GM08714 (cell line): ENCODE measurements around the gene KIAA1958.
"Not testable (repeated sequence)": the region's sequence is repeated elsewhere in the genome, so short reads cannot be mapped to it uniquely, and the experiment has no call there.

Source experiments
- H3K4me3 ChIP-seq: fragments of 200-500 bp; sonication (Bioruptor generic); 2 replicates; pipeline ENCODE4 v1.5.1; 2014; ENCODE audit warnings: mild to moderate bottlenecking, low read length, inconsistent platforms
- ZNF274 ChIP-seq: IDR thresholded peaks from 2 replicates; pipeline ENCODE4 v1.6.1; 2012; ENCODE audit warnings: mild to moderate bottlenecking, low read depth, low read length

The KIAA1958 gene

GRCh38 chr9:112562235-112562958 lies 75.8 kb downstream of the KIAA1958 start:
- no peak overlapping the region for H3K4me3 ChIP-seq
- no peak for TF ChIP-seq ZNF274

GRCh38 chr9:112569186-112569585 lies 82.6 kb downstream of the KIAA1958 start:
- H3K4me3 ChIP-seq, result no peak overlapping the region
- no peak for TF ChIP-seq ZNF274

- H3K4me3 ChIP-seq, result no peak overlapping the region
Observed at GRCh38 chr9:112570671-112571167, 84.1 kb downstream of the KIAA1958 start.

GRCh38 chr9:112571624-112572355 lies 85.2 kb downstream of the KIAA1958 start:
- no peak for TF ChIP-seq ZNF274

More at GRCh38 chr9:112570671-112571167, 84.1 kb downstream of the KIAA1958 start:
- TF ChIP-seq ZNF274, result no peak

GRCh38 chr9:112572416-112572815 lies 85.8 kb downstream of the KIAA1958 start:
- no peak for TF ChIP-seq ZNF274
- no peak overlapping the region for H3K4me3 ChIP-seq

More at GRCh38 chr9:112571624-112572355, 85.2 kb downstream of the KIAA1958 start:
- no peak overlapping the region for H3K4me3 ChIP-seq

GRCh38 chr9:112574008-112574407 lies 87.4 kb downstream of the KIAA1958 start:
- TF ChIP-seq ZNF274, result no peak
- H3K4me3 ChIP-seq, result no peak overlapping the region

- H3K4me3 ChIP-seq, result no peak overlapping the region
- no peak for TF ChIP-seq ZNF274
Observed at GRCh38 chr9:112575107-112575506, 88.5 kb downstream of the KIAA1958 start.

- TF ChIP-seq ZNF274, result no peak
- no peak overlapping the region for H3K4me3 ChIP-seq
Observed at GRCh38 chr9:112581469-112582176, 95.0 kb downstream of the KIAA1958 start.

GRCh38 chr9:112582371-112583262 lies 96.0 kb downstream of the KIAA1958 start:
- no peak overlapping the region for H3K4me3 ChIP-seq
- no peak for TF ChIP-seq ZNF274

GRCh38 chr9:112586599-112587155 lies 100.0 kb downstream of the KIAA1958 start:
- no peak overlapping the region for H3K4me3 ChIP-seq
- TF ChIP-seq ZNF274, result no peak

GRCh38 chr9:112591875-112592274 lies 105.2 kb downstream of the KIAA1958 start:
- H3K4me3 ChIP-seq, result not testable (repeated sequence)

- no peak overlapping the region for H3K4me3 ChIP-seq
- TF ChIP-seq ZNF274, result no peak
Observed at GRCh38 chr9:112599732-112600131, 113.1 kb downstream of the KIAA1958 start.

GRCh38 chr9:112601636-112602035 lies 115.0 kb downstream of the KIAA1958 start:
- TF ChIP-seq ZNF274, result no peak
- H3K4me3 ChIP-seq, result no peak overlapping the region
